HG02885 (cell line): Measurements from ENCODE around the gene DLGAP3.

Experiments
- ATAC-seq: cut with Tn5 transposase; IDR thresholded peaks from one replicate; pipeline ENCODE4 v1.9.1; 2021; ENCODE audit warnings: mild to moderate bottlenecking; ENCODE audit not compliant: unreplicated experiment, poor library complexity

Gene DLGAP3

DNA sequence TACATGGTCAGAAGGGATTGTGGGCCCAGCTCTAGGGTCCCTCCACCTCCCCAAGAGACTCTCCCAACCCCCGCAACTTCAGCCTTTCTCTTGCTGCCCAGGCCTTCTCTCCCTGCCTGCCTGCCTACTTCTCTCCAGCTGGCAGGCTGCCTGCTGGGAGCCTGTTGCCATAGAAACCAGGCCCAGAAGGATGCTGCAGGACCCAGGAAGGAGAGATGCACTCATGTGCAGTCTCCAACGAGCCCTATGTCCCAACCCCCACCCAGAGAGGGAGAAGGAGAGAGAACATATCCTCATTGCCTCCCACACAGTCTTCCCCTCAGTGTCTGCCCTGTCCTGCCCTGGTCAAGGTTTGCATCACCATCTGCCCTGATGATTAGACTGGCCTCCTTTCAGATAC, 59.1 kb downstream of the DLGAP3 start:
- ATAC-seq = no peak

- no peak for ATAC-seq
These were observed 59.7 kb downstream of the DLGAP3 start for GRCh38 chr1:34869760-34870159.

- ATAC-seq = no peak
These were observed 61.0 kb downstream of the DLGAP3 start for GRCh38 chr1:34868230-34869049.

DNA sequence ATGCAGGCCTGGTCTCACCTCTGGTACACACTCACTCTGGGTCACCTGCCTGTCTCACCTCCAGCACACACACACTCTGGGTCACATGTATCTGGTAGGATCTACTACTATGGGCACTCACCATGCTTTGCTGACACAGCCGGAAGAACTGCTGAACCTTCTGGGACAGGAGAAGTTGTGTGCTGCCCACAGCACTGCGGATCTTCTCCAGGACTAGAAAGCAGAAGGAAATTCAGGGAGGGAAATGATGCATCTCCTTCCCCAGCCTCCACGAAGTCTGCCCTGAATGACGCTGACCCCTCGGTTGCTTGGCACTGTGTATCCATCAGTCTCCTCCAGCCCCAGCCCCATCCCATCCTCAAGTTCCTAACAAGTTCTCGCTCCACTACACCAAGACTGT, 62.0 kb downstream of the DLGAP3 start:
- no peak for ATAC-seq

DNA sequence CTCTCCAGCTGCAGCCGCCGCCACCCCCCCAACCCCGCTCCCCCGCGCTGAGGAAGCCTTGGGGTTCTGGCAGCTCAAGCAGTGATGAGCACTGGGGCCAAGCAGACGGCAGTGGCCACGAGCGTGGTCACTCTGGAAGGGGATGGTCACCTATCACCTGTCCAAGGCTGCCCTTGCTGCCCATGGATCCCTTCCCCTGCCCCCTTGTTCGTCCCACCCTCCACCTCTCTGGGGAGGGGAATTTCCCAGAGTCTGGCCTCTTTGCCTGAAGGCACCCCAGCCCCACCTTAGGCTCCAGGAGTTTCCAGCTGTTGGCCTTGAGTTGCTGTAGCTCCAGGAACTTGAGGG, 62.7 kb downstream of the DLGAP3 start:
- no peak for ATAC-seq

DNA sequence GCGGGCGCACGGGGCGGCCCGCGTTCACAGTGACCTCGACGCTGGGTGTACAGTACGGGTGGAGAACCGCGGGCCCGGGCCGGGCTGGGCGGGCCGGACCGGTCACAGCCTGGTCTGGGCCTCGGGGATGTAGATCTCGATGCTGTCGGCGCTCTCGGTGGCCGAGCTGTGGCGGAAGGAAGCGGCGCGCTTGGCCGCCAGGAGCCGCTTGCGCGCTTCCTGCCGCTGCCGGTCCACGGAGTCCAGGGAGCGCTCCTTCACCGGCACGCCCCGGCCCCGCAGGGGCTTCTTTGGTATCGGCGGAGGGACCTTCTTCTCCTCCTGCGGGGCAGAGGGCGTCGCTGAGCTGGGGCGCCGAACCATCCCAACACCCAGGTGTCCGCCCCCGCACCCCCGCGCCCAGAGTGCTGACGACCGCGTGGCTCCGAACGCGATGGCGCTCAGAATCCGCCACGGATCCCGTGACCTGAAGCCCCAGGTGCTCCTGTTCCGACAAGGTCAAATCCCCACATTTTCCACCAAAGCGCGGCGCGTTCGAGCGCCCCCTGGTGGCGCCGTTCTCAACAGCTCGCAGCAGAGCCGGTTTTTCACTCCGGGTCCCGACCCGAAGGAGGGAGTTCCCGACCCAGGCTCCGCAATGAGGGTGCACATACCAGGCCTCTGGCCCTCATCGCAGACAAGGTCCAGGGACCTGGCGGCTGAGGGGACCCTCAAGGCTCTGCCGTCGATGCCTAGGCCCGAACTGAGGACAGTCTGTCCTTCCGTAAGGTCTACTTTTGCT, 63.3 kb downstream of the DLGAP3 start:
- peak; percentile 65 for ATAC-seq

DNA sequence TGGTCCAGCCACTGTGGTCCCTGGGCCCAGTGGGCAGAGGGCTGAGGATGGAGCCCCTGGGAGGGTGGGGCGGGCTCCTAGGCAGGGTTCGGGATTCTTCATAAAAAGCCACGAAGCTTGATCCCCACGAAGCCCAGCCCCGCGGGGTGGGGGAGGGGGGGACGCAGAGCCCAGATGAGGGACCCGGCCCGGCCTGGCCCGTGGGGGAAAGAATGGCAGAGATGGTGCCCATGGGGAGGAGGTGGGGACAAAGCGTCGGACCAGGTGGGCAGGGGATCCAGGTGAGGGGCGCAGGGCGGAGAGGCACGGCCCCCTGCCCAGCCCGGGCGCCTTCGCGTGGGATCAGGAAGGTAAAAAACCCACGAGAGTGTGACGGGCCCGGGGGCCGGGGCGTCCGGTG, 63.9 kb downstream of the DLGAP3 start:
- ATAC-seq = peak; percentile 9

- no peak for ATAC-seq
These were observed 64.7 kb downstream of the DLGAP3 start for GRCh38 chr1:34864759-34865158.

- no peak for ATAC-seq
These were observed 65.9 kb downstream of the DLGAP3 start for GRCh38 chr1:34863501-34863900.

GRCh38 chr1:34859446-34860200, 69.8 kb downstream of the DLGAP3 start, which contains the start of gene SMIM12:
TSS of gene SMIM12 (minus strand) at chr1:34859749. CDS start at chr1:34855977, 3,772 bp downstream.
- ATAC-seq = peak; percentile 98

- peak; percentile 9 for ATAC-seq
These were observed 70.5 kb downstream of the DLGAP3 start for GRCh38 chr1:34858901-34859445.

DNA sequence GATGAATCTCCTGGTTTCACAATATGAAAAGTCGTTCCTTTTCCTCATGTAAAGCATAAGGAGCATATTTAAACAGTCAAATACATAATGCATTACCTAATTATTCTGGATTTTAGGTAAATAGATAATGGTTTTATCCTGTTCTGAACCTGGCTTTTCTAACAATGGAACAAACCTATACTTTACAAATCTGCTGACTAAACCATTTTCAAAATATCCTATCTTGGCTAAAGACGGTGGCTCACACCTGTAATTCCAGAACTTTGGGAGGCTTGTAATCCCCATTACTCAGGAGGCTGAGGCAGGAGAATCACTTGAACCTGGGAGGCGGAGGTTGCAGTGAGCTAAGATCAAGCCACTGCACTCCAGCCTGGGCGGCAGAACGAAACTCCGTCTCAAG, 72.8 kb downstream of the DLGAP3 start:
- no peak for ATAC-seq

GRCh38 chr1:34852677-34853217, 76.7 kb downstream of the DLGAP3 start:
- peak; percentile 91 for ATAC-seq

DNA sequence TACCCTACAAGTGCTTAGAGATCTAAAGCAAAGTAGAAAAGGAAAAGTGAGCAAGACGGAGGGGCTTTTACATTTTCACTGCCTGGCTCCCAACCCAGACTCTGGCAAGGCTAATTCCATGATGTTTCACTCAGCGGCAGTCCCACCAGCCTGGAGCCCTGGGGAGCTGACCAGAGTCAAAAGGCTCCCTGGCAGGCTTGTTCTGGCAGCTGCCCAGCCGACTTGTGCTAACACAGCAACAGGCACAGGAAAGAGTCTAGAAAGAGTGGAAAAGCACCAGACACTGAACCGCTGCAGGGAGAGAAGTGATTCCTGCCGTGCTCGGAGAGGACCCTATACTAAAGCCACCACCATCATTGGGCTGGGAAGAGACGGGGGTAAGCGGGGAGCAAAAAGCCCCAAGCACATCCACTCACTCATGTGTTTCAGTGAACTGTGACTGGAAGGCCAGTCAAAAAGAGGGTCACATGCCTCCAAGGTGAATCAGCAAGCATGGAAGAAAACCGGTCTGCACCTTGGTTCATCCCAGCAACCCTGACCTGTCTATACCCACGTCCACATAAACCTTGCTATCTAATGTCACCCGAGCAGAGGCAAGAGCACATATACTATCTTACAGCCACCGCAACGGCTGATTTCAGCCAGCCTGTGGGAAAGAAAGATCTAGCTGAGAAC, 77.9 kb downstream of the DLGAP3 start:
- no peak for ATAC-seq

GRCh38 chr1:34850382-34850781, 79.1 kb downstream of the DLGAP3 start:
- no peak for ATAC-seq

- no peak for ATAC-seq
These were observed 82.4 kb downstream of the DLGAP3 start for GRCh38 chr1:34847094-34847493.

GRCh38 chr1:34846265-34846664, 83.2 kb downstream of the DLGAP3 start:
- no peak for ATAC-seq

DNA sequence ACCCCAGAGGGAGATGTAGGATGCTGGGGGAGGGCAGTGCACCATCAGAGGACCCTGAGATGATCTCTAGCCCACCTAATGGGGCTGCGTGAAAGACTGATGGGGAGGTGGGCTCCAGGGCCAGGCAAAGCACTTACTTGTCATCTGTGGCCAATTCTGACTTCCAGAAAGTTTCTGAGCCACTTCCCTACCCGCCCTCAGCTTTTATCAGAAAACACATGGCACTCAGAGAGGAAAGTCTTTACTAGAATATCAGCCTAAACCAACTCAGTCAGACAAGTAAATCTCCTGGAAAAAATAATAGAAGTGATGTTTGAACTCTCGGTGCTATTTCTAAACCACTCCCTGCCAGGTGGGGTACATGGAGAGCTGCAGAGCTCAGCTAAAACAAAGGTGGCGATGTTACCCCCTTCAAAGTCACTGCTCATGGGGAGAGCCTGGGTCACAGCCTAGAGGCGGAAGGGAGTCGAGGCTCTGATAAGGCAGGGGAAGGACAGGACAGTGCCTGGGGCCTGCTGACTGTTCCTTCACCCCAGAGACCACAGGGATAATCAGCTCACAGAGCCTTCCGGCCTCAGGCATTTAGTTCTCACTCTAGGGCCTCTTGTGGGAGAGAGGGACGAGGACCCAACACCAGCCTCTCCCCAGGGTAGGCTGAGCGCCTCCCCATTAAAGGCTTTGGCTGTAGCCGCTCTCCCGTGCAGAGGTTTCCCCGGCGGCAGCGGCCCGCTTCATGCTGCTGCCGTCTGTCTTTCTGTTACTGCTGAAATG, 84.1 kb downstream of the DLGAP3 start:
- ATAC-seq = no peak

- ATAC-seq = no peak
These were observed 85.2 kb downstream of the DLGAP3 start for GRCh38 chr1:34844252-34844634.
